ENCODE results near the gene CTDSPL.

CTDSPL gene

DNA sequence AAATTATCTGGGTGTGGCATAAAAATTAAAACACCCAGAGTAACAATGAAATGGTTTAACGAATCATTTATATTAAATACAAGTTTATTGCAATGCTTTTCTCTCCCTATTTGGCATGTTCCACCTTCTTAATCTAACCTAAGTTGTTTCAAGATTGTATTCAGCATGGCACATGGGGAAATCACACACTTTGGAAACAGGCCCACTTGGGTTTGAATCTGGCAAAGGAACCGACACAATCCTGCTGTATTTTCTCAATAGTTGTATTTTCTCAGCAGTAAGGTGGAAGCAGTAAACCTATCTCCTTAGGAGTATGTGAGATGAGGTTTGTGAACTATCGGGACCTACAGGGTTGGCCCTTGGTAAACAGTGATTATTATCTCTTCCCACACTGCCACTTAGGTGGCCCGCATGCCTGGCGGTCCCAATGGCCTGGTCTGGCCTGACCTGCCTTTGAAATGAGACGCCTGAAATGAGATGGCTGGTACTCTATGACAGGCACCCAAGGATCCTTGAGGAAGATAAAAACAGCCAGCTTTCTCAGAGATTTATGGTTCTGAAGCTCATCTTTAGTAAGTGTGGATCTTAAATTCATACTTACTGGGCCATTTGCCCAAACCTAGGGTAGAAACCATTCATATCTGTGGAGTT is 83.6 kb downstream of the CTDSPL start:
- no peak for DNase-seq

DNA sequence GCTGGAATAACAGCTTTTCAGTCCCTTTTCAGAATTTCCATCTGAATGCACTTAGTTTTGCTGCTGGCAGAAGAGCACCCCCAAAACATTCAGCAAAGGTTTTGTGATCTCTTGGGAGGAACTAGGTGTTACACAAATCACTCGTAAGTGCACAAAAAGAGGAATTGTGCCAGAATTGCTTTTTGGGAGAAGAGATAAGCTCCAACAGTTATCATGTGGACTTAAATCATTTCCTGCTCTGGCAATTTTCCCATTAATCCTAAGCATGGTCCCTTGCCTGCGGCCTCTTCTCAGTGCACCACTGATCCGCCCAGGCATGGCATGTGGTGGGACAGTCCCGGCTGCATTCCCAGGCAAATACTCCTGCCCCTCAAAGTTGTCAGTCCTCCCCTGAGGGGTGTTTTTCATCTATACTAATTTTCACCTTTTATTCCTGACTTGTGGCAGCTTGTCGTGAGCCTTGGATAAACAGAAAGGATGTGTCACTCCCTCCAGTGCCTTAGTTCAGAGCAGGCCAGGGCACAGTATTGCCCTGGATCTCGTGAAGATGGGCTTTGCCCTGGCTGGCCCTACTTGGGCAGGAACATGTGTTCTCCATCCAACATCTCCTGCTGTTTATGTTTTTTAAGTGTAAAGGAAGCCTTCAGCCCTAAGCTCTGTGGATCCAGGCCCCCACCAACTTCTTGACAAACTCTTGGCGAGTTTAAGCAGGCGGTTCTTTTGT is 84.3 kb downstream of the CTDSPL start:
- no peak for DNase-seq

DNA sequence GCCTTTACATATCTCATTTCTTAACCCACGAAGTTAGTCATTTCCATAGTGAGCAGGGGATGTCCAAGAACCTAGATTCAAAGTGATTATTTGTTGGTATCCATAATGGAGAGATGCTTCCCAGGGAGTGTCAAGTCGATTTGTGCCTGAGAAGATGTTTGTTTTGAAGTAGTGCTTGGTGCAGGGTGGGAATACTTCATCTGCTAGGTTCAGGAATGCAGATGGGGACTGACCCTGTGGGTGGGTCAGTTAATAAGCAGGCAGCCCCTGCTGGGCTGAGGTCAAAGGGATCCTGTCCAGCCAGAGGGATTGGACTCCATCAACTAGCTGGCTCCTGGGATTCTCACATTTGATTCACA is 84.8 kb downstream of the CTDSPL start:
- no peak for DNase-seq

DNA sequence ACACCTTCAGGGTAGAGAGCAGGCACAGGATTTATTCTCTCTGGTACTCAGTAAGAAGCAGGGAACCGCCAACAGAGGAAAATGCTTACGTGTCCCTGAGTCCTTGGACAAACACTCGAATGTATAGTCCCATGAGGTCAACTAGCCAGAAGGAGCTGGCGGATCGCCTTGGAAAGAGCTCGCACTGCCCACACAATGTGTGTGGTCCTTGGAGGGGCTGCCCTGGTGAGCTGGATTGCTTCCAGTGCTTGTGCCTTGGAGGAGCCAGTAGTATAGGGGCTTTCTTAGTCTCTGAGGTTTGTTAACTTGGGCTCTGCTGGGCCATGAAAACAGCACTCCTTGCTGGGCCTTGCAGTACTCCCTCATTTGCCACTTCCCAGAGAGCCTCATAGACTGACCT is 88.2 kb downstream of the CTDSPL start:
- no peak for DNase-seq

DNA sequence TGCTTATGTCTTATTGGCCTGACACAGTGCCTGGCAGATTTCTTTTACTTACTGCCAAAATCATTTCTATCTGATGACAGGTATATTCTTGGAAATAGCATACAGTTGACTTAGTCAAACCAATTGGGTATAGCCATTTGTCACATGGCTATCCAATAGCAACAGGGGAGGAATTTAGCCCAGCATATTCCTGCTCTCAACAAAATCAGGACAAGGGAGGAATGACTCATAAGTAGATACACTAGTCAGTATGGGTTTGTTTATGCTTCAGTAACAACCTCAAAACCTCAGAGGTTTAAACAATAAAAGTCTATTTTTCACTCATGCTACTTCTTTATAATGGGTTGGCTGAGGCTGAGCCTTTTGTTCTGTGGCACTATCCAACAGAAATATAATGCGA is 90.9 kb downstream of the CTDSPL start:
- no peak for DNase-seq

DNA sequence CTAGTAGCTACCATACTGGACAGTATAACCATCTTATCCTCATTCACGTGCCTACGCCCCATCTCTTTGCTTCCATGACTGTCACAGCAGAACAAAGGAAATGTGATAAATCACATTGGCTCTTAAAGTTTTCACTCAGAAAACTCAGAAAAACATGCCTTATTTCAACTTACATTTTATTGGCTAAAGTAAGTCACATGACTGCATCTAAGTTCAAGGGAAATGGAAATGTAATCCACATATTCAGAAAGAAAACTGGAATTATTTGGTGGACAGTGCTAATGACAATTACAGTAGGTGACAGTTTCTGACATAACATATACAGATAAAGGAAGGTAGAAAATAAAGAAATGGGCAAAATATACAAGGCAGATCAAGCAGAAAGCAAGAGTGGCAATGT is 91.5 kb downstream of the CTDSPL start:
- no peak for DNase-seq

DNA sequence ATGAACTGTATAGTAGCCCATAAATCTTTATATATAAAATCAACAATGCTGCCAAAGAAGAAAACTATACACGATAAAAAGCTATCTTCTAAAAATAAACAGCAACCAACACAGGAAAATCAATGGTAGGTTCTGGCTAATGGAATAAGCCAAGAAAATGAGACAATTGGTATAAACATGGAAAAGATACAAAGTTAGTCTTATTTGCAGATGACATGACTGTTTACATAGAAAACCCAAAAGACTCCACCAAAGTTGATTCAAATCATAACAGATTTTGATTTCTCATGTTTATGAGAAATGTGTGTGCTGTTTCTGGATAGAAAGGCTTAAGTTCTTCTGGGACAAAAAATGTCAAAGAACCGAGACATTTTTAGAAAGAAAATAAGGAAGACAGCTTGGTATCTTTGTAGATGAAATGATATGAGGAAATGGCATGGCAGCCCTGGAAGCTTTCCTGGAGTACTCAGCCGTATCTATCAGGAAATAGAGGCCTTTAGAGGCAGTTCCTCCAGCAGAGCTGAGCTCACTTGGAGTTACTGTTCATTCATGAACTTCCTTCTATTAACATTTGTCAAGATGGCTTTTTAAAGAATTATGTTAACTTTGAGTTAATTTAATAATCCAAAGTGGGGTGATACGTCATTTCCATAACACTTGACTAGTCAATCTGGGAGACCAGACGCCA is 92.2 kb downstream of the CTDSPL start:
- DNase-seq = no peak

DNA sequence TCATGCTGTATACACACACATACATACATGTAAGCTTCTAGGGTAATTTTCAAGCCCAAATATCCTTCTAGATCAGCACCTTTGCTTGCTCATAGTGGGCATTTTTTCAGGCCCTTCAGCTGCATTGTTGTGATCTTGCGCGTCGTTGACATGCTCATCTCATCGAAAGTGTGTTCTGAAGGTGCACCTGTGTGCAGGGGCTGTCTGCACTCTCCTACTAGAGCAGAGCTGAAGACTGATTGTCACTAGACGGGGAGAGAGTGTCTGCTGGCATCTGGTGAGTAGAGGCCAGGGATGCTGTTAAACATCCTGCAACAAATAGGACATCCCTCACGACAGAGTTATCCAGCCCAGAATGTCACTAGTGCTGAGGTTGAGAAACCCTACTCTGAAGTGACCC is 93.2 kb downstream of the CTDSPL start:
- DNase-seq = no peak

DNA sequence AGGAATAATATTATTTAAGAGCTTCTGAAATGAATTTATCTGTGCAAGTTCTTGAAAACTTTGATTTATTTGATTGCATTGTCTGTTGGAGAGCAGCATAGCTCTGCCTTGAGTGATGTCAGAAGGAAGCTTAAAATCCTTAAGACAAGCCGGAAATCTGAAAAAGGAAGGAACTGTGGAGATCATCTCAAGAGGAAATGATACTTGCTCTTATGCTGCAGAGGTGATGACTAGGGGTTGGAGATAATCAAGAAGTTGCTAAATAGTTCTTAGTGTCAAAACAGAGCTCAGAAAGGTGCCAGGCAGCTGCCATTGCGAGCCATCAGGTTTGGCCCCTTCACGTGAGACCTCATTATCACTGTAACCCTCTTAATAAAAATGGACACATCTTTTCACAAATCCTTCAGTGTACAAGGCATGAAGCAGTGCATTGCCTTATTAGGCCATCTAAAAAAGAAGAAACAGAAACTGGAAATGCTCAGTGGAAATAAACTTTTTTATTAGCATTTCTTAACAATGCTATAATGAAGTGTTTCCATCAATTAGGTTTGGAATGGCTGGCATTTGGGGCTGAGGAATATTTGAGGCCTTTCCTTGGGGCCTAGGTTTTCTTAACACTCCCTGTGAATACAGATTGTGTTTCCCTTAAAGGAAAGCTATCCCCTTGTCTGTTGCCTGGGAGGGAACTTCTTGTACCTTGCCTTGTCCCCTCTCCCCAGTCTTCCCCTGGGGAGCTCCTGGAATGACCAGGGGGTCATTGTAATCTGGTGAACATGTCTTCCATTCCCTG is 94.4 kb downstream of the CTDSPL start:
- no peak for DNase-seq

DNA sequence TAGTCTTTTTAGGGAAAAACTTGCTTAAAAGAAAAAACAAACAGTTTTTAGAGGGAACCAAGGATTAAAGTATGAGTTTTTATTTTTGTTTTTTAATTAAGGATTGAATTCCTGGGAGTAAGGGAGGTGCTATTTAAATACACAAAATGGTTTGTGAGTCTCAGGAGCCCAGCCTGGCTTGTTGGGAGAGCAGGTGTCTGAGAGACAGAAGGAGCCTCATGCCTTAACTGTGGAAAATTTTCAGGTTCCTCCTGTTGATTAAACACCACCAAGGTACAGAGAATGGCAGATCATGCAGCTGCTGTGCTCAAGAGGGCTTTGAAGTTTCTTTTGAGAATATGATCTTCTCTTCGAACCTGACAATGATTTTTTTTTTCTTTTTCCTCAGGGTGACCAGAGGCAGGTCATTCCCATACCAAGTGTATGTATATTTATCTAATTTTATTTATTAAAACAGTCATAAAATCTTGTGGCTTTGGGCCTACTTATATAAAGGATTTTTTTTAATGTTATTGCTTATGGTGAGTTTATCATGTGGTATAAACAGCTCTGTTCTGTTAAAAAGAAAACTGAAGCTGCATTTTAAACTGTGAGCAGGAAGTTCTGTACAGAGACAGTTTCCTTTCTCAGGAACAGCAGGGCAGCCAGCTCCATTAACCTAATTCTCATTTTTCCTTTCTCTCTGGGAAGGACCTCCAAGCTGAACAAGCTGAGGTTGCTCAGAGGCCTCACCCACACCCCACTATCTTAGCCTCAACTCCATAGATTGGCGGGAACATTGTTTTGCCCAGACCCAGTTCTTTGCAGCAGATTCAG is 95.3 kb downstream of the CTDSPL start:
- DNase-seq = no peak

DNA sequence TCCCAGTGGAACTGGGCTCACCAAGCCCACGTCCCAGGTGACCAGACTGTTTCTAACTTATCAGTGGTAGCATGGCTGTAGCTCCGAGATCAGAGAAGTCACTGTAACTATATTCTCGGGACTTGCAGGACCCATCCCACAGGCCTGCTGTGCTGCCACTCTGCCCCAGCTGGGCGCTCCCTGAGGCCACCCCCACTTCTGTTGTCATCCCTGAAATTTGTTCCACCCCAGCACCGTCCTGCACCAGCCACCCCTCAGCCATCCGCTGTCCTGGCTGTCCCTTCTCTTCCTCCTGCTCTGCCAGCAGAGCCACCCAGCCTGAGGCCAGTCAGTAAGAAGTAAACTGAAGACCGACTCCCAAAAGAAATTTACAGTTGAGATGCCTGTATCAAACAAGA is 95.9 kb downstream of the CTDSPL start:
- no peak for DNase-seq

DNA sequence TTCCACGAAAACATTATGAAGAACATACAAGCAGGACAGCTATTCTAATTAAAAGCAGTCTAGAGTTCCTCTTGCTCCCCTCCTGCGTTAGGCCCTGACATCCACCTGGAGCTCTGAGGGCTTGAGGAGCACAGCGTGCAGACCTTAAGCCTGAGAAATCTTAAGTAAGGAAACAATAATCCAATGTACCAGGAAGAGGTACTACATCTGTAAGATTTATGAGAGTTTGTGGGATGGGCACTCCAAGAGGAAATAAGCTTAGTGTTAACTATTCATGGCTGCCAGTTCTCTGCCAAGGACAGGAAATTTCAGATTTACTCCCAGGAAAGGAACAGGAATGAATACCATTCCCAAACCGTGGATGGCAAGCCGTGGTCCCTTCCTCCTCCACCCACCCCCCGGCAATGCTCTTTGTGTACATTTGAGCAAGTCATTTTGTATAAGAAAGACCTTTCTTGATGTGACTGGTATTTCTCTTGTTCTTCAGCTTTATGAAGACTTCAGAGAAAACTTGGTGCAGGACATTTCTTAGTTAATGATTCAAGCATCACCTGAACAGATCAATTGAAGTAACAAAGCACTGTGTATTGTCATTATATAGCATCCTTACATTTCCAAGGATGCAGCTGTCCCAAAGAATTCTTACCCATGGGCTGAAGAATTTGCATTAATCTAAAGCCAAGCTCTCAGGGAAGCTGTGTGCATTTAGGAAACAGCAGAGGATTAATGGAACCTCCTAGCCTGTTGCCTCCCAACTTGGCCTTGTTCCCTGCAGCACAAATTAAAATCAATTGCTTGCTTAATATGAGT is 100.1 kb downstream of the CTDSPL start:
- DNase-seq = no peak

DNA sequence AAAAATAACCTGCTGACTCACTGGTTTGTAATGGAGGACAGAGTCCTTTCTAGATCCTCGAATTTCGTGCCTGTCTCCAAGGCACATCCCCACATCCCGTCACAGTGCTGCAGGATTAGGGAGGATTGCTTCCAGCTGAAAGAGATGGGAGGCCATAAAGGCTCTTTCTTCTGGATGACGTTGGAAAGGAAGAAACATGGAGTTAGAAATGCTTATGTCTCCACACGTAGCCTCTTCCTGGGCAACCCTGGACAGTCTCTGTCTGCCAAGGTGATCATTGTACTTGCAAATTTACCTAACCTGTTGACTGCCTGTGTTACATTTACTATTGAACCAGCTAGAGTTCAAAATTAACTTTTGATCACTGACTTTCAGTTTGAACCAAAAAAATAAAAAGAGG is 101.3 kb downstream of the CTDSPL start:
- DNase-seq = no peak

DNA sequence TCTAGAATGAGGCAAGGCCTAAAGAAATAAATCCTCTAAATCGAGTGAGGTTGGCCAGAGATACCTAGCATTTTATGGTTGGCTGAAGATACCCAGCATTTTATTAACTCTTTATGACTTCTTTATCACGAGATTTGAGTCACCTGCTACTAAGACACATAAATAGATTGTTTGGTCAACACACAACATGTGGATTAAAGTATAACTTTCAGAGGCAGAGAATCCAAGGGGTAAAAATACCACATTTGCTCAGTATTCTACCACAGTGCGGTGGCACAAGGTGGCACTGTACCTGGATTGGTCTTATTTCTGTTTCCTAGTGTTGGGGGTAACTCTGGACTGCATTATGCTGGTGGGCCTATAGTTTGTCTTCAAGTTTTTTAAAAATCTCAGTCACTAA is 102.0 kb downstream of the CTDSPL start:
- DNase-seq = no peak

DNA sequence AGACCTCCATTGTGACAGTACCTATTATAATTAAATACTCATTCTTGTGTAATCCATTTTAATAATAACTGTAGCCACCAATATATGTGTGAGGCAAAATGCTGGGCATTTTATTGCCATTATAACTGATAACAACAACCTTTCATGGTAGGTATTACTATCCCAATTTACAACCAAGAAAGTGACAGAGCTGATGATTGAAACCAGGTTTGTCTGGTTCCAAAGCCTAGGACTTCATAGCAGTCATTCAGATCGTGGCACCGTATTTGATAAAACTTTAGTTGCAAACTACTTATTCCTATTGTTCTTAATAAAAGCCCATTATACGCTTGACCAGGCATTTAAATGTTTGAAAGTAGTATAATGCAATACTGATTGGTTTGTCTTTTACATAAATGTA is 102.5 kb downstream of the CTDSPL start:
- no peak for DNase-seq

DNA sequence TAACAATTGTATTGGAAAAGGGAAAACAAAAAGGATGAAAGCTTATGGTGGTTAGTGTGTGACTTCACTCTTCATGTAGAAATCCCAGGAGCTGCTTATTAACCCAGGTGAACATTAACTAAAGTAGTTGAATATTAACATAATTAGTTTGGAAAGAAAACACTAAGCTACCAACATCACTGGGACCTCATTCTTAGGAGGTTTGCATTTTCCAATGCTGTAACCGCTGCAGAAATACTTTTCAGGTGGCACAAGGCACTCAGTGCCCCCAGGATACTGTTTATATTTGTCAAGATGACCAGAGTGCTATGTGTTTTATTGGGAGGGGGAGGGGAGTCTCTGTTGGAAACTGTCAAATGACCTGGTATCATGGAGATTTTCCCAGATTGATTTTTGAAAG is 103.0 kb downstream of the CTDSPL start:
- no peak for DNase-seq

DNA sequence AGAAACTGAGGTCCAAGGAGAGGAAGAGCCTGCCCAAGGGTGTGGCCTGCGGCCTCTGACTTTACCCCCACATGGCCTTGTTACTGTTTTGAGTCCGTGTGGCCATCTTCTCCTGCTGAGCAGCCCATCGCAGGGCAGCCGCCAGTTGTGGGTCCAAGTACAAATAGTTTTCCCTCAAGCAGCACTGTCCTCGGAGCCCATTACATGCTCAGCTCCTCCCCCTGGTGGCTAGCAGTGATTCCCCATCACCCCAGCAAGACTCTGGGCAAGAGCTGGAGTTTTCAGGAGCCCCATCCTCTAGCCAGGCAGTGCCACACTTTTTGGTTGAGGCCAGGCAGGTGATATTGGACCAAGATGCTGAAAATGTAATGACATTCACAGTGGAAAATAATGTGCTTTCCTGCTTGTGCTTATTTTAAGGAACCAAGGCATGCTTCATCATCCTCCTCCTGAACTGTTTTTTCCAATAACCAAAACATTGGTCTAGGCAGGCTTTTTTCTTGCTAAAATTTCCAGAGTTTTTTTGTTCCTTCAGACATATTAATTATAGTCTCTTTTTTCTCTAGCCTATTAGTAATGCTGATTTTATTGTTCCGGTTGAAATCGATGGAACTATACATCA is 105.7 kb downstream of the CTDSPL start:
- no peak for DNase-seq

DNA sequence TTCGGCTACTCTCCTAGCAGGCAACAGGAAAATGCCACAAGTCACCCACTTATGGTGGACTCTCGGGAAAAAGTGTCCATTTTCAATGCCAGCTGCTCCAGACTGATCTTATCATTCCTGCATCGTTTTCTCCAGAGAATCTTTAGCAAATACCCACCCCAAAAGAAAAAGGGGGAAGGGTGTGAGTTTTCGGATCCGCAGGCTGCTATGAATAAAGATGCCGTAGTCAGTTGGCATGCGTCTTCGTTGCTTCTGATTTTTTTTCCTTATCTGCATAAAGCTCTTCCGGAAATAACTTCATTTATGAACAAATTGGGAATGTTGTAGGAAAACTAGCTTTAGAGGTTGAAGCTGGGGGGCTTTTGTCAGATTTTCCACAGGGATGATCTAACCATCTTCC is 106.5 kb downstream of the CTDSPL start:
- no peak for DNase-seq

DNA sequence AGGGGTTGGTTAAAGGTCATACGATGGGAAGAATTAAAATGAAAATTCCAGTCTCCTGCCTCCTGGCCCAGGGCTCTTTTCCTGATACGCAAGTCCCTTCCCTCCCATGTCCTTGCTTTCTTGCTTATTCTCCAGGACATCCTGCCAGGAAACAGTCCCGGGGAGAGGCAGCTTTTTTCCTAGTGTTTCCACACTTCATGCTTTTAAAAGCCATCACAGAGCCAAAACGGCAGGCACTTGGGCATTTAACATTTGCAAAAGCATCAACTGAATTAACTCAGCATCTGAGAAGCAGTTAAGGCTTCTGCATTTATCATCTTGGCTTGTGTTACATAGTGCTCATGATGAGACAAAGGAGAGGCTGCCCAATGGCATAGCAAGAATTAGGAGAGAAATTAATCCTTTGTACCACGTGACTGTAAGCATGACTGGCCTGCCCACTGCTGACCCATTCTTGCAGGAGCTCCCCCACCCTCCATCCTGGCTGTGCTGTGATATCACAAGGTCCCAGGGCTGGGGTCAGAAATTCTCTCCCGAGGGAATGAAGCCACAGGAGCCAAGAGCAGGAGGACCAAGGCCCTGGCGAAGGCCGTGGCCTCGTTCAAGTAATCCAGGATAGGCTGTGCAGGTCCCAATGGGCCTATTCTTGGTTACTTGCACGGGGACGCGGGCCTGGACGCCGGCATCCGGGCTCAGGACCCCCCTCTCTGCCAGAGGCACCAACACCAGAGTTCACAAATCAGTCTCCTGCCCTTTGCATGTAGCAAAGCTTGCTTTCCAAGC is 107.3 kb downstream of the CTDSPL start:
- no peak for DNase-seq

DNA sequence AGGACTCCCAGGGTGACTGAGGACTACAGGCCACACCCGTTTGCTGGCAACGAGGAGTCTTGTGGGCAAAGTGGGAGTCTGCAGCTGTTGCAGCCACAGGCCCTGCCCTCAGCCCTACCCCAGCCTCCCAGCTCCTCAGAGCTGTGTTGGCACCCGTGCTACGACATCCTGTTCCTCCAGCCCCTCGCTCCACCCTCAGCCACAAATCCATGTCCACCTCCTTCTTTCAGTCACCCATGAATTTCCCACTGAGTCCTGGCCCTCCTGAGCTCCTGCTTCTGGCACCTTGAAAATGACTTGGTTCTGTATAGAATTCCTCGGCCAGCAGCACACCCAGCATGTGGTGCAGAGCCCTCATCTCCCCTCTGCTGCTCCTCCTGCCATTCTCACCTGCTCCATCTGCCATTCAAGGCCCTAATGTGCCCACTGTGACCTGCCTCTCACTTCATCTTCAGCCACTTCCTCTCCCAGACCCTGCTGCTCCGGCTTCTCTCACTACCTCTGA is 108.0 kb downstream of the CTDSPL start:
- no peak for DNase-seq

All from SIG-M5 (cell line).